GM13976 (cell line): Measurements from ENCODE around the gene SMIM24.

Source experiments
- DNase-seq: peaks from one replicate; pipeline ENCODE4 v3.0.0; 2012; ENCODE audit warnings: low spot score
- CTCF ChIP-seq: IDR thresholded peaks from 2 replicates; pipeline ENCODE4 v1.5.1; 2012; ENCODE audit warnings: borderline replicate concordance, mild to moderate bottlenecking; ENCODE audit not compliant: insufficient read depth; ENCODE audit errors: extremely low read depth, missing control alignments, control extremely low read depth
- in situ Hi-C: fragments of 300-500 bp; cut with MboI; formaldehyde crosslinking; loops from one replicate; pipeline ENCODE4 v1.12.0; 2022; ENCODE audit warnings: low sequenced_read_pairs, mixed read lengths, inconsistent platforms; ENCODE audit not compliant: unreplicated experiment

SMIM24 gene

GRCh38 chr19:3491396-3492119 lies 11.2 kb upstream of the SMIM24 start:
- in situ Hi-C loops: no loop called here
- no peak for DNase-seq
- TF ChIP-seq CTCF: no peak

- no peak for DNase-seq
- TF ChIP-seq CTCF: no peak
- in situ Hi-C loops: loop anchor here (10.0 kb wide), 1 partner anchor 178 kb away; no protein-coding TSS in a partner anchor
Observed at GRCh38 chr19:3483226-3483628, 2.9 kb upstream of the SMIM24 start, which contains the start of gene SMIM44. SMIM44 (minus strand) TSS chr19:3483441; CDS start chr19:3483403, 38 bp downstream.

GRCh38 chr19:3482507-3483225 lies 2.3 kb upstream of the SMIM24 start:
- in situ Hi-C loops: loop anchor here (10.0 kb wide), 1 partner anchor 178 kb away; no protein-coding TSS in a partner anchor
- no peak for DNase-seq
- no peak for TF ChIP-seq CTCF

- TF ChIP-seq CTCF: no peak
- in situ Hi-C loops: loop anchor here (10.0 kb wide), 1 partner anchor 177 kb away; no protein-coding TSS in a partner anchor
- DNase-seq: no peak
Observed at GRCh38 chr19:3481241-3482090, 1.1 kb upstream of the SMIM24 start.

GRCh38 chr19:3479834-3480215 lies 500 bp downstream of the SMIM24 start:
- no peak for DNase-seq
- in situ Hi-C loops: loop anchor here (10.0 kb wide), 2 partner anchors 155 to 175 kb away; no protein-coding TSS in a partner anchor
- TF ChIP-seq CTCF: no peak
